Measurements from ENCODE around the gene TNIK. TPM values are rescaled to one million over a fixed set of nuclear protein-coding genes. Genes with fewer than 3 reads are reported as not detected.
"Not testable (repeated sequence)": the region's sequence is repeated elsewhere in the genome, so short reads cannot be mapped to it uniquely, and the experiment has no call there.

The TNIK gene
- total RNA-seq, 1 experiment from 2014 or later = 0.47 TPM

DNA sequence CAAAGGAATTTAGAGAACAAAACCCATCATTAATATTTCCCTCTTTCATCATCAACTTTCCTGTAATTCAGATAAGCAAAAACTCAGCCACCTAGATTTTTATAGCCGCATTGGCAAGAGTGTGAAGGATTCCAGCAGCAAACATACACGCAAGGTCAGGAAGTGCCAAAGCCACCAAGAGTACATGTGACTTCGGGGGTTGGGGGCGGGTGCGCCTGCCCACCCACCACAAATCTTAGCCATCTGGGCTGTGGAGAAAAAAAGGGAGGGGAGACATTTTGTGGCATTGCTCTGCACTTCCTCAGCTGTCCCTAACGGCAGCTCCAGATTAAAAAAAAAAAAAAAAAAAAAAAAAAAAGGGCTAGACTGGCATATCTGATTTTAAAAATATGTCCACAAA is 148.4 kb downstream of the TNIK start:
- Histone ChIP-seq H3K4me3 (no peak overlapping the region), H3K9me3 (replicated peaks) (no peaks in the 10 kb centered on the region), H3K27me3 (replicated peaks) (no peaks in the 10 kb centered on the region), H3K27ac (no peak overlapping the region), H3K36me3 (no peaks in the 10 kb centered on the region), H3K4me1 (replicated peaks) (peaks cover 7% of the 10 kb centered on the region)
- no peak for DNase-seq (ENCODE audit: low read depth in 1 of 2, low spot score in 2 of 2)

DNA sequence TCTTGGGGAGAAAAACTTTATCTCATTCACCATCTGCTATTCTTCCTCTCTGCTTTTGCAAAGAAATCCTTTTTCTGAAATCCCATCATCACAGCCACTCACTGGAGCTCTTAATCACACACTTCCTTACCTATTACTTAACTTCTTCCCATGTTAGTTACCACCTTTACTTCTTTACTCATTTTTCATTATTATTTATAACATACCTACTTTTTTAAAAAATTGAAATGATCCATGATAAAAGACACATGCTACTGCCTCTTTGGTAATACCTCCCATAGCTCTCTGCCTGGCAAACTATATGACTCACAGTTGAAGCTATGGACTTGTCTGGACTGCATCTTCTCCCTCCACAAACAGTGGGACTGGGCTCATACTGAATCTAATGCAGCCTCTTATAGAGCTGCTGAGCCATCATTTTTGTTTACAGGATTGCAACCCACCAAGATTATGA is 150.3 kb downstream of the TNIK start:
- H3K27ac ChIP-seq = no peak overlapping the region
- no peak overlapping the region for H3K4me3 ChIP-seq
- peaks cover 14% of the 10 kb centered on the region for H3K4me1 ChIP-seq (replicated peaks)
- no peaks in the 10 kb centered on the region for H3K27me3 ChIP-seq (replicated peaks)
- no peaks in the 10 kb centered on the region for H3K9me3 ChIP-seq (replicated peaks)
- H3K36me3 ChIP-seq = no peaks in the 10 kb centered on the region
- no peak for DNase-seq (ENCODE audit: low read depth in 1 of 2, low spot score in 2 of 2)

DNA sequence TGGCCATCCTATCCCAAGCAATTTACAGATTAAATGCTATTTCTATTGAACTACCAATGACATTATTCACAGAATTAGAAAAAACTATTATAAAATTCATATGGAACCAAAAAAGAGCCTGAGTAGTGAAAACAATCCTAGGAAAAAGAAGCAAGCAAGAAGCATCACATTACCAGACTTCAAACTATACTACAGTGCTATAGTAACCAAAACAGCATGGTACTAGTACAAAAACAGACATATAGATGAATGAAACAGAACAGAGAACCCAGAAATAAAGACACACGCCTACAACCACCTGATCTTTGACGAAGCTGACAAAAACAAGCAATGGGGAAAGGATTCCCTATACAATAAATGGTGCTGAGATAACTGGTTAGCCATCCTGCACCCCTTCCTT is 152.2 kb downstream of the TNIK start:
- H3K27me3 ChIP-seq (replicated peaks) = no peaks in the 10 kb centered on the region
- H3K4me1 ChIP-seq (replicated peaks) = peaks cover 14% of the 10 kb centered on the region
- H3K9me3 ChIP-seq (replicated peaks) = no peaks in the 10 kb centered on the region
- no peak for DNase-seq (ENCODE audit: low read depth in 1 of 2, low spot score in 2 of 2)
- H3K27ac ChIP-seq = no peak overlapping the region
- H3K4me3 ChIP-seq = no peak overlapping the region
- no peaks in the 10 kb centered on the region for H3K36me3 ChIP-seq

DNA sequence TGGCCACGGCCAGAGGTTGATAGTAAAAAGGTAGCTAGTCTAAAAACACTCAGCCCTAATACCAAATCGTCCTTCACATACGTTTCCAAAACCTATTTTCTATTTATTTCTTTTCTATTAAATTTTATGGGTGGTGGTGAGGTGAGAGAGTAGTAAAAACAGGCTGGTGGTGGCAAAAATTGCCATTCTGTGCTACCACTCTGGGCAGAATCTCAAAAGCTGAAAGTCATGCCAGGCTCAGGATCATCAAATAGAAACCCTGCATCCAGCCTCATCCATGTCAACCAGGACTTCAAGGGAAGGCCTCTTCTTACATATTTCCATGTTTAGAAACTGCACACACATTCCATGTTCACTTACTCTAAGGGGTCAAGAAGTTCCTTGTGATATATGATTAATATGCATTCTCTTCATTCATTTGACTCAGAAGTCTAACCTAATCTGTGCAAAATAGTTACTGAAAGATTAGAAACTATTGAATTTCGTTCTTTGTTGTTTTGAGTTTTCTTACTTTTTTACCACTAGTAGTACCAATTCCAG is 153.1 kb downstream of the TNIK start:
- DNase-seq (ENCODE audit: low read depth in 1 of 2, low spot score in 2 of 2) = no peak
- Histone ChIP-seq H3K4me3 (no peak overlapping the region), H3K36me3 (no peaks in the 10 kb centered on the region), H3K4me1 (replicated peaks) (peaks cover 14% of the 10 kb centered on the region), H3K27ac (peak overlapping the region; percentile 11; the same call in 1 of the 2 replicates), H3K27me3 (replicated peaks) (no peaks in the 10 kb centered on the region), H3K9me3 (replicated peaks) (no peaks in the 10 kb centered on the region)

DNA sequence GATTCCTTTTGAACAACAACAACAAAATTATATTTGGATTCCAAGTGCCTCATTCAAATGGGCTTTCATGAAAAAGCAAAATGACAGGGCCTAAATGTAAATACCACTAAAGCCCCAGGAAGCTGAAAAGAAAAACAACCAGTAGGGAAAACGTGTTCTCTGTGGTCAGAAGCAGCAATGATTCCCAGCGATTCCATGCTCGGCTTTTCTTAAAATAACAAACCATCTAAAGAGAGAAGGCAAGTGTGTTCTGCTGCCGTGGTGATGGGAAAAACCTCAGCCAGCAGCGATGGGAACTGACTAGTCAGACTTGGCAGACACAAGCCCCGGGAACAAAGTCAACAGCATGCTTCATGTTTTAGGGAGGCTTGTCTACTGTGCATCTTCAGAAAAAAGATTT is 153.6 kb downstream of the TNIK start:
- Histone ChIP-seq H3K4me3 (no peak overlapping the region), H3K4me1 (replicated peaks) (peaks cover 14% of the 10 kb centered on the region), H3K27me3 (replicated peaks) (no peaks in the 10 kb centered on the region), H3K27ac (peak overlapping the region; percentile 38; the same call in 1 of the 2 replicates), H3K9me3 (replicated peaks) (no peaks in the 10 kb centered on the region), H3K36me3 (no peaks in the 10 kb centered on the region)
- DNase-seq (ENCODE audit: low read depth in 1 of 2, low spot score in 2 of 2) = peak; percentile 80 to 87

DNA sequence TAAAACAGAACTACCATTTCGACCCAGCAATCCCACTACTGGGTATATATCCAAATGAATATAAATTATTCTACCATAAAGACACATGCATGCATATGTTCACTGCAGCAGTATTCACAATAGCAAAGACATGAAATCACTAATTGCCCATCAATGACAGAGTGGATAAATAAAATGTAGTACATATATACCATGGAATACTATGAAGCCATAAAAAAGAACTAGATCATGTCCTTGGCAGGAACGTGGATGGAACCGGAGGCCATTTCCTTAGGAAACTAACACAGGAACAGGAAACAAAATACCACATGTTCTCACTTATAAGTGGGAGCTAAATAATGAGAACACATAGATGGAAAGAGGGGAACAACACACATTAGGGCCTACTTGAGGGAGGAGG is 154.4 kb downstream of the TNIK start:
- H3K27me3 ChIP-seq (replicated peaks); DNase-seq (ENCODE audit: low read depth in 1 of 2, low spot score in 2 of 2); H3K4me3 ChIP-seq; H3K36me3 ChIP-seq; H3K9me3 ChIP-seq (replicated peaks); H3K27ac ChIP-seq: not testable (repeated sequence)
- H3K4me1 ChIP-seq (replicated peaks) = peaks cover 14% of the 10 kb centered on the region

DNA sequence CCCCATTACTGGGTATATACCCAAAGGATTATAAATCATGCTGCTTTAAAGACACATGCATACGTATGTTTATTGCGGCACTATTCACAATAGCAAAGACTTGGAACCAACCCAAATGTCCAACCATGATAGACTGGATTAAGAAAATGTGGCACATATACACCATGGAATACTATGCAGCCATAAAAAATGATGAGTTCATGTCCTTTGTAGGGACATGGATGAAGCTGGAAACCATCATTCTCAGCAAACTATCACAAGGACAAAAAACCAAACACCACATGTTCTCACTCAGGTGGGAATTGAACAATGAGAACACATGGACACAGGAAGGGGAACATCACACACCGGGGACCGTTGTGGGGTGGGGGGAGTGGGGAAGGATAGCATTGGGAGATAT is 155.7 kb downstream of the TNIK start:
- not testable (repeated sequence) for H3K36me3 ChIP-seq; H3K27ac ChIP-seq; DNase-seq (ENCODE audit: low read depth in 1 of 2, low spot score in 2 of 2); H3K27me3 ChIP-seq (replicated peaks); H3K9me3 ChIP-seq (replicated peaks); H3K4me3 ChIP-seq
- H3K4me1 ChIP-seq (replicated peaks) = peaks cover 14% of the 10 kb centered on the region

DNA sequence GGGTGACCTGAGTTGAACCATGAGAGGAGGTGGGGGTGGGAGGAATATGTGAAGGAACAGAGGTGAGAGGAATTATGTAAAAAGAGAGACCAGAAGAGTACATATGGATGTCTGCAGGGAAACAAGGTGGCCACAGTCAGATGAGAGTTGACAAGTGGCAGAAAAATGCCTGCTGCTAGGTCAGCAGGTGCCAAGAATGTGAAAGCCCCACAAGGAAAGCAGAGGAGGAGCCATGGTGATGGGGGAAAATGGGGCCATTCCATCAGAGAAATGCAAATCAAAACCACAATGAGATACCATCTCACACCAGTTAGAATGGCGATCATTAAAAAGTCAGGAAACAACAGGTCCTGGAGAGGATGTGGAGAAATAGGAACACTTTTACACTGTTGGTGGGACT is 156.2 kb downstream of the TNIK start:
- not testable (repeated sequence) for H3K36me3 ChIP-seq; H3K27me3 ChIP-seq (replicated peaks); H3K27ac ChIP-seq; DNase-seq (ENCODE audit: low read depth in 1 of 2, low spot score in 2 of 2); H3K4me3 ChIP-seq; H3K9me3 ChIP-seq (replicated peaks)
- peaks cover 14% of the 10 kb centered on the region for H3K4me1 ChIP-seq (replicated peaks)

DNA sequence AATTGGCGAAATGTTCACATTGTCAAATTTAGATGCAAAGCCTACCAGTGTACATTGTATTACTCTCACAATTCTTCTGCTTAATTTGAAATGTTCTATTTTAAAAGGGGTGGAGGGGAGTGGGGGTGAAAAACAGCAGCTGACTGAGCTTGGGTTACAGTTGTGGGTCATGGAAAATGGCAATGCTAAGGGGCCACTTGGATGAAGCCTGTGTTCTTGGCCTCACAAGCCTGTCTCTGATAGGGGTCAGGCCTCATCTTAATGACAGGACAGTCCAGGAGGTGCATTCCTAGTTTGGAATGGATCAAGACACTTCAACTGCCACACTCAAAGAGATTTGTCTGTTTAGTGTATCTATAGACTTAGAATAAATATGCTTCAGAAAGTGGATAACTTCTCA is 158.2 kb downstream of the TNIK start:
- H3K36me3 ChIP-seq = no peaks in the 10 kb centered on the region
- peaks cover 9% of the 10 kb centered on the region for H3K4me1 ChIP-seq (replicated peaks)
- H3K27ac ChIP-seq = no peak overlapping the region
- no peaks in the 10 kb centered on the region for H3K9me3 ChIP-seq (replicated peaks)
- no peak for DNase-seq (ENCODE audit: low read depth in 1 of 2, low spot score in 2 of 2)
- H3K27me3 ChIP-seq (replicated peaks) = no peaks in the 10 kb centered on the region
- H3K4me3 ChIP-seq = no peak overlapping the region

DNA sequence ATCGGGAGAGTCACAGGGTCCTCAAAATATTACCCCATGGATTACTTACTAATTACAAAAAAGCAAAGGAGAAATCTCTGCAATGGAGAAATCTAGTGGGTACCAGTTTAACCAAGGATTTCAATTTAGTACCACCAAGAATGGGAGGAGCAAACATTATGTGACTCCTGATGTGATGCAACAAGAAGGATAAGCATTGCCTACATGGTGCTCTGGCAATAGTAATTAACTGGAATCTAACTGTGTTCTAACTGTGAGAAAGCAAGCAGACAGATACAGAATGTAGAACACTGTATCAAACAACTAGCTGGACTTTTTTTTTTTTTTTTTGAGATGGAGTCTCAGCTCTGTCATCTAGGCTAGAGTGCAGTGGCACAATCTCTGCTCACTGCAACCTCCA is 159.2 kb downstream of the TNIK start:
- no peaks in the 10 kb centered on the region for H3K36me3 ChIP-seq
- no peak for DNase-seq (ENCODE audit: low read depth in 1 of 2, low spot score in 2 of 2)

DNA sequence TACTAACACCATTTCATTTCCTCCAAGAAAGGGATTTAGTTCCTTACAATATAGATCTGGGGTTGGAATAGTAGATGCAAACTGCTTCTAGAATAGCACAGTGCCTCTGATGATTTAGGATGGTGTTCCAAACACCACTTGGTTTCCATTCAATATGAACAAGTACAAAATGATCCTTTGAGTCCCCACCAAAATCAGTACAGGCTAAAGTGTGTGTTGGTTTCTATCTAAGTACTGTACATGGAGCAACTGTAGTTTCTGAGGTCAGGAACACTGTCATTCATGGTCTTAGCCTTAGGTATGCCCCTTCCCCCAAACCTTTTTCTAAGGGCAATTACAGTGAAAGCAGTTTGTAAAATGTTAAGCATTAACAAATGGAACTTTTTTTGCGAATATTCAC is 162.3 kb downstream of the TNIK start:
- H3K9me3 ChIP-seq (replicated peaks) = no peaks in the 10 kb centered on the region
- DNase-seq (ENCODE audit: low read depth in 1 of 2, low spot score in 2 of 2) = no peak
- H3K4me3 ChIP-seq = no peak overlapping the region
- no peaks in the 10 kb centered on the region for H3K27me3 ChIP-seq (replicated peaks)
- no peaks in the 10 kb centered on the region for H3K36me3 ChIP-seq
- H3K4me1 ChIP-seq (replicated peaks) = no peaks in the 10 kb centered on the region
- H3K27ac ChIP-seq = no peak overlapping the region

More for the DNA sequence above, 159.2 kb downstream of the TNIK start:
- Histone ChIP-seq H3K4me1 (replicated peaks) (peaks cover 2% of the 10 kb centered on the region; the same call in 1 of the 2 replicates), H3K27ac (no peak overlapping the region), H3K27me3 (replicated peaks) (no peaks in the 10 kb centered on the region), H3K4me3 (no peak overlapping the region), H3K9me3 (replicated peaks) (no peaks in the 10 kb centered on the region)

DNA sequence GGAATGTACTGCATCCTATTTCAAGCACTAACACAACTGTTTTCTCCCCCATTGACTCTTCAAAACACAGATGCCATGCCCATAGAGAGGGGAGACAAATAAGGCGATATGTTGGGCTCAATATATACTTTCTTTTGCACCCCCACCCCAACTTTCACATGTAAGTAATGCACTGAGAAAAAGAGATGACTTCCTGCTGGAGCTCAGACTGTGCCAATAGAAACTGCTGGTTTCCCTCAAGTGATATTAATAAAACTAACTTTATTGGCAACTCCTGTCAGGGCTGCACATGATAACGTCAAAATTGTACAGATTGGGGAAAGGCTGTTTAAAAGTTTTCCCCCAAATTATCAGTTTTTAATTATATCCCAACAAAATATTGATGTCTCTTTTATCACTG is 163.0 kb downstream of the TNIK start:
- H3K4me1 ChIP-seq (replicated peaks) = no peaks in the 10 kb centered on the region
- no peaks in the 10 kb centered on the region for H3K27me3 ChIP-seq (replicated peaks)
- DNase-seq (ENCODE audit: low read depth in 1 of 2, low spot score in 2 of 2) = no peak
- no peak overlapping the region for H3K27ac ChIP-seq
- H3K4me3 ChIP-seq = no peak overlapping the region
- H3K9me3 ChIP-seq (replicated peaks) = no peaks in the 10 kb centered on the region
- no peaks in the 10 kb centered on the region for H3K36me3 ChIP-seq

DNA sequence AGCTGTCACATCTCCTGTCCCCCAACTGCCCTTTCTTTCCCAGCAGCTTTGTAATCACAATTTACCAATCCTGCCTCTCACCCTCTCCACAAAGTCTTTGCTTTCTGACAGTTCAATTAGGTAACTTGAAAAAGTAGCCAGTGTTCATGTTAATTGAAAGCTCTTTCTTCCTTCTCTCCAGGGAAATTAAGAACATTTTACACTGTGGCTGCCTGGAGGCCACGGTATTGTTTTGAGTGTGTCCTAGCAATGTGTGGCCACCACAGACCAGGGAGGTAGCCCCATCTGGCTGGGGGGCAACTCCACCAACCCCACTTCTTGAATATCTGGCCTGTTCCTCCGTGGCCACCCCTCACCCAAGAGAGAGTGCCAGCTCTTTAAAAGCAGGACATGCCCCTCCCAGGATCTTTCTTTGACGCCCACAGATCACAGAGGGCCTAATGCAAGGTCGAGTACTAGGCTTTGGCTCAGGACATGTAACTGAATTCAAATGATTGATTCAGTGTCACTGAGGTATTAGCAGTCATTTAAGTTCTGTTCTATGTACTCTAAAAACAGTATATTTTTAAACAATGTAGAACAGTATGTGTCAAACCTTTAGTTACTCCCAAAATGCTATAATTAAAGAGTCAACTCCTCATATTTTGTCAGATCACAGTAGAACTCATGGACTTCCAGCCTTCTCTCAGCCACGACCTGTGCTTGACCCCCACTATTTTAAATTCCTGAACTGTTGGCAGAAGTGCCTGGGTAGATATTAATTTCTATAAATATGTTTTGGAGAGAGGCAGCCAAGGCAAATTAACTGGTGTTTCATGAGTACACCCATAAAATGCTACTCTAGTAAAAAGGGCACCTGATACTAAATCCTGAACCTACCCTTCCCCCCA is 164.5 kb downstream of the TNIK start:
- Histone ChIP-seq H3K27me3 (replicated peaks) (no peaks in the 10 kb centered on the region), H3K36me3 (no peaks in the 10 kb centered on the region), H3K4me1 (replicated peaks) (no peaks in the 10 kb centered on the region), H3K9me3 (replicated peaks) (no peaks in the 10 kb centered on the region), H3K4me3 (no peak overlapping the region), H3K27ac (no peak overlapping the region)
- no peak for DNase-seq (ENCODE audit: low read depth in 1 of 2, low spot score in 2 of 2)

DNA sequence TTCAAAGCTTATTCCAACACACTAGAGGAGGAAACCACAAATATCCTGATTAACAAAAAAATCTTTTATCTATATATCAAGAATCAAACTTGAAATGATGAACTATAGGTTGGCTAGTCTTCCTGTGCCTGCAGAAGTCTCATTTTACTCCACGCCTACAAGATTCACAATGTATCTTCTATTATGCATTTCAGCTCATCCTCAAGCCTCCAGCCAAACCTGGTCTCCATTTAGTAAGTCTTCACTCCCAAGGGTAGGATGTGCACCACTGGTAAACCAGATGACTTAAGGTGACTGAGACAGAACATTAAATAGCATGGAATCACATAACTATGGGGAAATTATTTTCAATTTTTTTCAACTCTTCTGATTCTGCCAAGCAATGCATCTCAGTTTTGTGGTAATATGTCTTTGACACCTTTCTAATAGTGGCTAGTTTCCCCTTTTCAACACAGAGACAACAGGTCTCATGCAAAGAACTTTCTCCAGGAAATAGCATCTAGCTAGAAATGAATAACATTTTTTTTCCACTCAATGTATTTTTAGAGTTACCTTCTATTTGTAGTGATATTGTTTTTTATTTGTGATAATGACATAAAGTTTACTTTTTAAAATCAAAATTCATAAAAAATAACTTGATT is 166.9 kb downstream of the TNIK start:
- no peak for DNase-seq (ENCODE audit: low read depth in 1 of 2, low spot score in 2 of 2)
- H3K27me3 ChIP-seq (replicated peaks) = no peaks in the 10 kb centered on the region
- H3K9me3 ChIP-seq (replicated peaks) = no peaks in the 10 kb centered on the region
- H3K27ac ChIP-seq = no peak overlapping the region
- no peaks in the 10 kb centered on the region for H3K36me3 ChIP-seq
- no peak overlapping the region for H3K4me3 ChIP-seq
- H3K4me1 ChIP-seq (replicated peaks) = no peaks in the 10 kb centered on the region

All from SJSA1 (cell line).